HepG2 (cell line): Measurements from ENCODE around the gene SGPP1. TPM values are rescaled to one million over a fixed set of nuclear protein-coding genes. Genes with fewer than 3 reads are reported as not detected.

Experiments
- ATAC-seq: fragments of 200-7000 bp; cut with Tn5 transposase; 3 replicates; pipeline ENCODE4 v1.9.1; 2020; ENCODE audit warnings: mild to moderate bottlenecking, moderate library complexity
- BruUV-seq: library from RNA; stranded (reverse); fragments of 400-500 nt; replicated peaks from 2 replicates; lab custom pipeline; 2021; lab: Mats Ljungman, UMichigan
- CTCF ChIA-PET: fragments of 300-600 bp; formaldehyde crosslinking; extraction: SDS; loops from one replicate; lab custom pipeline; 2021; ENCODE audit warnings: low total read pairs, inconsistent platforms, low intra/inter-chr PET ratio; lab: Yijun Ruan, JAX
- POLR2A ChIA-PET: fragments of 350-600 bp; sonication (Branson Sonifier 250); formaldehyde crosslinking; loops from one replicate; lab custom pipeline; 2020; ENCODE audit warnings: antibody characterized with exemption, inconsistent platforms; lab: Yijun Ruan, JAX
- DNase-seq: peaks from one replicate; pipeline ENCODE4 v3.0.0-alpha.2; 2015; ENCODE audit warnings: low spot score
- FAIRE-seq: peaks from 3 replicates; lab custom pipeline; 2011; peaks lifted over from hg19 to GRCh38; lab: Jason Lieb, UNC
- H2AFZ ChIP-seq: one replicate; pipeline ENCODE4 v1.6.1; 2011; ENCODE audit warnings: low read length, inconsistent platforms
- H3K27ac ChIP-seq: fragments of 300-600 bp; 3 replicates; pipeline ENCODE4 v1.8.0; 2011; ENCODE audit warnings: mixed run types, mild to moderate bottlenecking, mixed read lengths, low read length, inconsistent platforms; ENCODE audit not compliant: insufficient read depth; ENCODE audit errors: extremely low read length
- H3K27me3 ChIP-seq, 2 experiments: fragments of 200-600 bp in 1 of 2; 2 replicates in 1 of 2; 3 replicates in 1 of 2; pipeline versions ENCODE4 v1.6.0 to v1.8.0; 2011; ENCODE audit warnings: low read length in 2 of 2, mild to moderate bottlenecking in 2 of 2, moderate library complexity in 2 of 2, inconsistent platforms in 1 of 2; ENCODE audit not compliant: insufficient read depth in 2 of 2, control insufficient read depth in 1 of 2
- H3K36me3 ChIP-seq, 2 experiments: fragments of 200-600 bp in 1 of 2; replicated peaks in 1 of 2; 2 replicates in 1 of 2; 3 replicates in 1 of 2; pipeline versions ENCODE4 v1.5.1 to v1.8.0; 2011; ENCODE audit warnings: low read length in 2 of 2, inconsistent platforms in 1 of 2; ENCODE audit not compliant: insufficient read depth in 2 of 2, control insufficient read depth in 1 of 2
- H3K4me1 ChIP-seq: 2 replicates; pipeline ENCODE4 v1.5.1; 2012; ENCODE audit warnings: low read length, inconsistent platforms; ENCODE audit not compliant: insufficient read depth
- H3K4me2 ChIP-seq: 2 replicates; pipeline ENCODE4 v1.6.0; 2011; ENCODE audit warnings: low read depth, low read length, inconsistent platforms
- H3K4me3 ChIP-seq, 3 experiments: fragments of 200-600 bp in 1 of 3; sonication (generic), shearing (Covaris generic) in 1 of 3; replicated peaks in 1 of 3; 2 replicates each; pipeline ENCODE4 v1.5.1; 2011 to 2016; ENCODE audit warnings: low read length in 3 of 3, inconsistent platforms in 2 of 3, low read depth in 2 of 3, mild to moderate bottlenecking in 2 of 3, control low read depth in 1 of 3, mixed read lengths in 1 of 3; ENCODE audit not compliant: insufficient read depth in 1 of 3
- H3K79me2 ChIP-seq: one replicate; pipeline ENCODE4 v1.6.1; 2011; ENCODE audit warnings: low read length, inconsistent platforms; ENCODE audit not compliant: insufficient read depth
- H3K9ac ChIP-seq: 2 replicates; pipeline ENCODE4 v1.6.0; 2011; ENCODE audit warnings: mild to moderate bottlenecking, low read depth, low read length, inconsistent platforms; ENCODE audit not compliant: insufficient read depth
- H3K9me3 ChIP-seq: 2 replicates; pipeline ENCODE4 v1.5.1; 2012; ENCODE audit warnings: mild to moderate bottlenecking, low read length
- H4K20me1 ChIP-seq: 2 replicates; pipeline ENCODE4 v1.6.0; 2011; ENCODE audit warnings: inconsistent platforms, mild to moderate bottlenecking, low read length, moderate library complexity; ENCODE audit not compliant: insufficient read depth
- BORCS8-MEF2B ChIP-seq: sonication (generic); formaldehyde crosslinking; IDR thresholded peaks from 2 replicates; pipeline ENCODE4 v1.8.0; 2022; ENCODE audit warnings: mild to moderate bottlenecking, missing genetic modification reagents
- CHCHD3 ChIP-seq: sonication (generic); formaldehyde crosslinking; IDR thresholded peaks from 2 replicates; pipeline ENCODE4 v1.8.0; 2022; ENCODE audit warnings: mild to moderate bottlenecking, missing genetic modification reagents, moderate library complexity
- MAFK ChIP-seq, 2 experiments: IDR thresholded peaks in 1 of 2; conservative IDR thresholded peaks in 1 of 2; 2 replicates each; pipeline ENCODE4 v1.6.1; 2011; ENCODE audit warnings: improper control_type of control experiment in 2 of 2, low read length in 2 of 2
- MATR3 ChIP-seq: sonication (generic); formaldehyde crosslinking; IDR thresholded peaks from 2 replicates; pipeline ENCODE4 v1.4.0; 2020; ENCODE audit warnings: missing genetic modification reagents
- MXI1 ChIP-seq: IDR thresholded peaks from 3 replicates; pipeline ENCODE4 v1.6.1; 2012; ENCODE audit warnings: low read depth, low read length, inconsistent platforms, borderline replicate concordance
- NFRKB ChIP-seq: fragments of 450-650 bp; IDR thresholded peaks from 2 replicates; pipeline ENCODE4 v1.6.1; 2017
- PAWR ChIP-seq: sonication (generic); formaldehyde crosslinking; IDR thresholded peaks from 2 replicates; pipeline ENCODE4 v1.4.0; 2020; ENCODE audit warnings: missing genetic modification reagents, mild to moderate bottlenecking, borderline replicate concordance
- ZNF292 ChIP-seq: sonication (generic); formaldehyde crosslinking; IDR thresholded peaks from 2 replicates; pipeline ENCODE4 v1.8.1; 2022; ENCODE audit warnings: mild to moderate bottlenecking, low read depth, missing genetic modification reagents, borderline replicate concordance
- ZNF598 ChIP-seq: sonication (generic); formaldehyde crosslinking; IDR thresholded peaks from 2 replicates; pipeline ENCODE4 v1.5.1; 2020; ENCODE audit warnings: mild to moderate bottlenecking, missing genetic modification reagents, borderline replicate concordance
- WGBS: methylation state at CpG from one replicate; pipeline ENCODE4 v1.1.6; 2017; ENCODE audit warnings: low lambda C conversion rate; 5-methylcytosine and 5-hydroxymethylcytosine counted together
- in situ Hi-C: cut with HindIII; loops from 2 replicates; pipeline ENCODE4 v1.10.0; 2017; ENCODE audit warnings: low pct_unique_long_range_greater_than_20kb; ENCODE audit not compliant: extremely low pct_ligation_motif_present
- intact Hi-C: fragments of 100-400 bp; cut with micrococcal nuclease; formaldehyde crosslinking; loops from one replicate; pipeline ENCODE4 v1.10.0; 2022; ENCODE audit not compliant: unreplicated experiment
- polyA plus RNA-seq, 8 experiments: library from polyadenylated mRNA; depleted of rRNA in 3 of 8; stranded (reverse) in 7 of 8; unstranded in 1 of 8; fragments of >200 nt; fragmentation: Illumina TruSeq in 4 of 8; extraction: Trizol in 4 of 8; gene quantifications; 2 replicates each; pipeline versions ENCODE4 v1.2.1 to v1.2.3, GENCODE V29; 2011 to 2016; ENCODE audit warnings: low read depth in 4 of 8, missing spikeins in 1 of 8, mixed read lengths in 1 of 8; ENCODE audit not compliant: insufficient read depth in 1 of 8
- total RNA-seq, 5 experiments: library from RNA; depleted of rRNA; stranded (reverse); fragments of >200 nt; fragmentation: Illumina TruSeq; extraction: Trizol; gene quantifications; 2 replicates each; pipeline ENCODE4 v1.2.3, GENCODE V29; 2016; ENCODE audit warnings: low read depth in 1 of 5
- TF ChIP-seq, protein P1 (sequence below): sonication (generic); formaldehyde crosslinking; IDR thresholded peaks from 2 replicates; pipeline ENCODE4 v1.9.0; 2021; ENCODE audit warnings: missing genetic modification reagents, borderline replicate concordance
- TF ChIP-seq, protein P2 (sequence below): sonication (generic); formaldehyde crosslinking; IDR thresholded peaks from 2 replicates; pipeline ENCODE4 v1.5.0; 2020; ENCODE audit warnings: mild to moderate bottlenecking, low read depth, missing genetic modification reagents, borderline replicate concordance
- TF ChIP-seq, protein P3 (sequence below): sonication (generic); formaldehyde crosslinking; IDR thresholded peaks from 2 replicates; pipeline ENCODE4 v1.8.0; 2022; ENCODE audit warnings: missing genetic modification reagents, mild to moderate bottlenecking, borderline replicate concordance
- TF ChIP-seq, protein P4 (sequence below): sonication (generic); formaldehyde crosslinking; IDR thresholded peaks from 2 replicates; pipeline ENCODE4; 2020; ENCODE audit warnings: missing genetic modification reagents, mild to moderate bottlenecking, borderline replicate concordance

Gene SGPP1
- total and polyA plus RNA-seq, 2 of the 13 experiments (the other 11 are each of a cell fraction or from before 2014, with no cell fraction given) = 6.4 to 6.8 TPM

DNA sequence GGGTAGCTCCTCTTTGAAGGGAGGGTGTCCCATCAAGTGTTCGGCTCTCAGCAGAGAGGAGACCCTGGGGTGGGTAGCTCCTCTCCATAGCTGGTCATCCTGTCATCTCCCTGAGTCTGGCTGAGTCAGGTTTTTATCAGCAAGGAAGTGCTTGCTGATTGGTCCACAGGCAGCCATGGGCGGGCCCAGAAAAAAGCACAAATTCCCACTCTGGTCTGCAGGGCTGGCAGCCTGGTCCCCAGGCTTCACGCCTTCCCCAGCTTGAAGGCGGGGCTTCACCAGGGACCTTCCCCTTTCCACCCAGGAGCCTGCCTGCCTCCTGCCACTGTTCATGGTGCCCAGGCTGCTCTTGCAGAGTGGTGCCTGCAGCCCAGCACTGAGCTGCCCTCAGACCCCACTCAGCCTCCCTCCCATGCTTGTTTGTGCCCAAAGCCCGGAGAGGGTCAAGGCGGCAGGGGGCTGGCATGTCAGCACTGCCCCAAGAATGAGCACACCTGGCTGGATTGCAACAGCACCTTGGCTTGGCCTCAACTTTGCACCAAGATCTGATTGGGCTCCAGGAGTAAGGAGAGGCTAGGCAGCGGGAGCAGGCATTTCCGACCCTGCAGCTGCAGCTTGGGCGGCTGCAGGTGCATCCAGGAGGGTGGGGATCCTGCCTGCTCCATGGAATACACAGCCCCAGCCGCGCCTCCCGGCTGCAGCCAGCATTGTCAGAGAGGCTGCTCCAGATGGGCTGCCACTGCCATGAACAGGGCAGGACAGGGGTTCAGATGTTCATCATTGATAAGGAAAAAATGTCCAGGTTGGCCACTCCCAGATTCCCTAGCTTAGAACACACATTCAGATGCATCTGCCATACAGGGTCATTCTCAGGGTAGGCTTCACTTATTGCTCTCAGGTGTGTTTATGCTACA, 64.2 kb downstream of the SGPP1 start (continued):
- TF ChIP-seq ZNF292 (peak; percentile 57; the same call in 1 of the 2 replicates), ZNF598 (CRISPR knock-in tag) (0 out of 2 replicates have a peak, but pooled peaks have one; percentile 26), MAFK (conservative IDR thresholded peaks at IDR 0.05 in 1 of 2, IDR thresholded peaks at IDR 0.05 in 1 of 2; ENCODE audit: low read length in 2 of 2) (peak; percentile 1 to 36; a peak in 1 of 4 replicates), BORCS8-MEF2B (CRISPR knock-in tag) (0 out of 2 replicates have a peak, but pooled peaks have one; percentile 36)
- TF ChIP-seq, protein P1, sequence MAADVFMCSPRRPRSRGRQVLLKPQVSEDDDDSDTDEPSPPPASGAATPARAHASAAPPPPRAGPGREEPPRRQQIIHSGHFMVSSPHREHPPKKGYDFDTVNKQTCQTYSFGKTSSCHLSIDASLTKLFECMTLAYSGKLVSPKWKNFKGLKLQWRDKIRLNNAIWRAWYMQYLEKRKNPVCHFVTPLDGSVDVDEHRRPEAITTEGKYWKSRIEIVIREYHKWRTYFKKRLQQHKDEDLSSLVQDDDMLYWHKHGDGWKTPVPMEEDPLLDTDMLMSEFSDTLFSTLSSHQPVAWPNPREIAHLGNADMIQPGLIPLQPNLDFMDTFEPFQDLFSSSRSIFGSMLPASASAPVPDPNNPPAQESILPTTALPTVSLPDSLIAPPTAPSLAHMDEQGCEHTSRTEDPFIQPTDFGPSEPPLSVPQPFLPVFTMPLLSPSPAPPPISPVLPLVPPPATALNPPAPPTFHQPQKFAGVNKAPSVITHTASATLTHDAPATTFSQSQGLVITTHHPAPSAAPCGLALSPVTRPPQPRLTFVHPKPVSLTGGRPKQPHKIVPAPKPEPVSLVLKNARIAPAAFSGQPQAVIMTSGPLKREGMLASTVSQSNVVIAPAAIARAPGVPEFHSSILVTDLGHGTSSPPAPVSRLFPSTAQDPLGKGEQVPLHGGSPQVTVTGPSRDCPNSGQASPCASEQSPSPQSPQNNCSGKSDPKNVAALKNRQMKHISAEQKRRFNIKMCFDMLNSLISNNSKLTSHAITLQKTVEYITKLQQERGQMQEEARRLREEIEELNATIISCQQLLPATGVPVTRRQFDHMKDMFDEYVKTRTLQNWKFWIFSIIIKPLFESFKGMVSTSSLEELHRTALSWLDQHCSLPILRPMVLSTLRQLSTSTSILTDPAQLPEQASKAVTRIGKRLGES (CRISPR knock-in tag) = no peak
- TF ChIP-seq, all 625 proteins: peak for 11

DNA sequence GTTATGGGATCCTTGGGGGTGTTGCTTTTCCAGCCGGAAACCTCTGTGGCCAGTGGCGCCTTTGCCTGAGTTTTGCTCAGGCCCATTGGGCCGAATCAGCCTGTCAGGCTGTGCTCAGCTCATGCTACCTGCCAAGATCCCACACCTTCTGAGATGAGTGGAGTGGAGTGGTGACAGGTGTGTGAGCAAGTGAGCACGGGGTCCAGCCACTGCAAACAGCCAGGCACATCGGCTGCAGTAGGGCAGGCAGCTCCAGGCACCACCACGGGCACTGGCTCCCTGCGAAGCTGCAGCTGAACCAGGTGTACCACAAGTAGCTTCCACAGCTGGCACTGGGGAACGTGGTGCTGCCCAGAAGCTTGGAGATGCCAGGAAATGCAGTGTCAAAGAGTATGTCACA, 65.1 kb downstream of the SGPP1 start:
- Histone ChIP-seq H3K27ac (no peak overlapping the region), H3K4me2 (no peak overlapping the region), H2AFZ (no peak overlapping the region), H3K9me3 (no peaks in the 10 kb centered on the region), H3K4me1 (peaks cover 25% of the 10 kb centered on the region), H4K20me1 (no peaks in the 10 kb centered on the region), H3K36me3 (no peaks in the 10 kb centered on the region), H3K27me3 (no peaks in the 10 kb centered on the region), H3K9ac (no peak overlapping the region), H3K79me2 (no peaks in the 10 kb centered on the region), H3K4me3 (no peak overlapping the region)
- no TSS peak for BruUV-seq
- ATAC-seq = peak; percentile 12; the same call in 2 of the 3 replicates
- CTCF ChIA-PET = no interaction called here
- POLR2A ChIA-PET = interaction anchor here (1.5 kb wide), 1 partner anchor 21 kb away, joined by 12 read pairs; the partner anchor contains the start of gene WDR89
- in situ Hi-C loops = no loop called here
- intact Hi-C loops = no loop called here
- WGBS = no CpG with 5 or more reads among the region's 8 CpGs
- no peak for FAIRE-seq
- no peak for DNase-seq
- TF ChIP-seq NFRKB (no peak), MATR3 (CRISPR knock-in tag) (no peak), PAWR (CRISPR knock-in tag) (no peak), MXI1 (no peak), CHCHD3 (CRISPR knock-in tag) (no peak)
- TF ChIP-seq, protein P2, sequence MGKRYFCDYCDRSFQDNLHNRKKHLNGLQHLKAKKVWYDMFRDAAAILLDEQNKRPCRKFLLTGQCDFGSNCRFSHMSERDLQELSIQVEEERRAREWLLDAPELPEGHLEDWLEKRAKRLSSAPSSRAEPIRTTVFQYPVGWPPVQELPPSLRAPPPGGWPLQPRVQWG (CRISPR knock-in tag) = no peak
- TF ChIP-seq, protein P3, sequence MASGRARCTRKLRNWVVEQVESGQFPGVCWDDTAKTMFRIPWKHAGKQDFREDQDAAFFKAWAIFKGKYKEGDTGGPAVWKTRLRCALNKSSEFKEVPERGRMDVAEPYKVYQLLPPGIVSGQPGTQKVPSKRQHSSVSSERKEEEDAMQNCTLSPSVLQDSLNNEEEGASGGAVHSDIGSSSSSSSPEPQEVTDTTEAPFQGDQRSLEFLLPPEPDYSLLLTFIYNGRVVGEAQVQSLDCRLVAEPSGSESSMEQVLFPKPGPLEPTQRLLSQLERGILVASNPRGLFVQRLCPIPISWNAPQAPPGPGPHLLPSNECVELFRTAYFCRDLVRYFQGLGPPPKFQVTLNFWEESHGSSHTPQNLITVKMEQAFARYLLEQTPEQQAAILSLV (CRISPR knock-in tag) = no peak
- TF ChIP-seq, protein P4, sequence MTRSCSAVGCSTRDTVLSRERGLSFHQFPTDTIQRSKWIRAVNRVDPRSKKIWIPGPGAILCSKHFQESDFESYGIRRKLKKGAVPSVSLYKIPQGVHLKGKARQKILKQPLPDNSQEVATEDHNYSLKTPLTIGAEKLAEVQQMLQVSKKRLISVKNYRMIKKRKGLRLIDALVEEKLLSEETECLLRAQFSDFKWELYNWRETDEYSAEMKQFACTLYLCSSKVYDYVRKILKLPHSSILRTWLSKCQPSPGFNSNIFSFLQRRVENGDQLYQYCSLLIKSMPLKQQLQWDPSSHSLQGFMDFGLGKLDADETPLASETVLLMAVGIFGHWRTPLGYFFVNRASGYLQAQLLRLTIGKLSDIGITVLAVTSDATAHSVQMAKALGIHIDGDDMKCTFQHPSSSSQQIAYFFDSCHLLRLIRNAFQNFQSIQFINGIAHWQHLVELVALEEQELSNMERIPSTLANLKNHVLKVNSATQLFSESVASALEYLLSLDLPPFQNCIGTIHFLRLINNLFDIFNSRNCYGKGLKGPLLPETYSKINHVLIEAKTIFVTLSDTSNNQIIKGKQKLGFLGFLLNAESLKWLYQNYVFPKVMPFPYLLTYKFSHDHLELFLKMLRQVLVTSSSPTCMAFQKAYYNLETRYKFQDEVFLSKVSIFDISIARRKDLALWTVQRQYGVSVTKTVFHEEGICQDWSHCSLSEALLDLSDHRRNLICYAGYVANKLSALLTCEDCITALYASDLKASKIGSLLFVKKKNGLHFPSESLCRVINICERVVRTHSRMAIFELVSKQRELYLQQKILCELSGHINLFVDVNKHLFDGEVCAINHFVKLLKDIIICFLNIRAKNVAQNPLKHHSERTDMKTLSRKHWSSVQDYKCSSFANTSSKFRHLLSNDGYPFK (CRISPR knock-in tag) = no peak
